Brain microvascular endothelial cell (primary cell): ENCODE measurements around the gene MAD1L1.

Source experiments
- DNase-seq: peaks from one replicate; pipeline ENCODE4 v3.0.0-alpha.2; 2020
- H3K27ac ChIP-seq: fragments of 250-450 bp; sonication (Bioruptor Pico); 2 replicates; pipeline ENCODE4 v1.5.1; 2020; ENCODE audit warnings: mild to moderate bottlenecking, moderate library complexity
- H3K27me3 ChIP-seq: fragments of 250-450 bp; sonication (Bioruptor Pico); replicated peaks from 2 replicates; pipeline ENCODE4 v1.5.1; 2020; ENCODE audit warnings: mild to moderate bottlenecking
- H3K36me3 ChIP-seq: fragments of 250-450 bp; sonication (Bioruptor Pico); replicated peaks from 2 replicates; pipeline ENCODE4 v1.5.1; 2020; ENCODE audit warnings: mild to moderate bottlenecking
- H3K4me3 ChIP-seq: 2 replicates; pipeline ENCODE4 v1.5.1; 2011; ENCODE audit warnings: low read depth, mild to moderate bottlenecking, control low read depth, low read length, moderate library complexity
- CTCF ChIP-seq: IDR thresholded peaks from 2 replicates; pipeline ENCODE4 v1.5.1; 2011; ENCODE audit warnings: low read depth, mild to moderate bottlenecking, moderate library complexity, low read length, control low read depth, inconsistent platforms; ENCODE audit errors: missing control alignments
- in situ Hi-C: cut with HindIII; loops from 2 replicates; pipeline ENCODE4 v1.10.0; 2017; ENCODE audit warnings: low sequenced_read_pairs, low pct_ligation_motif_present

The MAD1L1 gene

GRCh38 chr7:1865571-1866255 is 367.0 kb downstream of the MAD1L1 start:
- Histone ChIP-seq H3K27ac (no peak overlapping the region), H3K4me3 (no peak overlapping the region), H3K36me3 (no peaks in the 10 kb centered on the region), H3K27me3 (no peaks in the 10 kb centered on the region)
- in situ Hi-C loops: no loop called here
- no peak for TF ChIP-seq CTCF
- DNase-seq: no peak

- no peaks in the 10 kb centered on the region for H3K27me3 ChIP-seq
- H3K4me3 ChIP-seq: no peak overlapping the region
- no peak for DNase-seq
- H3K27ac ChIP-seq: no peak overlapping the region
- no peaks in the 10 kb centered on the region for H3K36me3 ChIP-seq
- in situ Hi-C loops: no loop called here
- no peak for TF ChIP-seq CTCF
Measured at GRCh38 chr7:1865000-1865555, 367.7 kb downstream of the MAD1L1 start.

- TF ChIP-seq CTCF: no peak
- H3K27ac ChIP-seq: no peak overlapping the region
- no peak overlapping the region for H3K4me3 ChIP-seq
- in situ Hi-C loops: no loop called here
- no peak for DNase-seq
- H3K27me3 ChIP-seq: no peaks in the 10 kb centered on the region
- no peaks in the 10 kb centered on the region for H3K36me3 ChIP-seq
Measured at GRCh38 chr7:1864161-1864940, 368.4 kb downstream of the MAD1L1 start.

- in situ Hi-C loops: no loop called here
- Histone ChIP-seq H3K27me3 (no peaks in the 10 kb centered on the region), H3K4me3 (no peak overlapping the region), H3K36me3 (no peaks in the 10 kb centered on the region), H3K27ac (no peak overlapping the region)
- TF ChIP-seq CTCF: no peak
- no peak for DNase-seq
Measured at GRCh38 chr7:1863091-1863900, 369.4 kb downstream of the MAD1L1 start.

- DNase-seq: no peak
- H3K36me3 ChIP-seq: no peaks in the 10 kb centered on the region
Measured at GRCh38 chr7:1862560-1862959, 370.2 kb downstream of the MAD1L1 start.

More at GRCh38 chr7:1862560-1862959, 370.2 kb downstream of the MAD1L1 start:
- Histone ChIP-seq H3K27ac (no peak overlapping the region), H3K27me3 (no peaks in the 10 kb centered on the region), H3K4me3 (no peak overlapping the region)
- in situ Hi-C loops: no loop called here
- no peak for TF ChIP-seq CTCF
